SK-N-SH treated with all-trans-retinoic acid at 6 μM for 48 hours (cell line): ENCODE measurements around the gene ARHGAP44.

Source experiments
- ATAC-seq: fragments of 200-7000 bp; cut with Tn5 transposase; 3 replicates; pipeline ENCODE4 v1.9.1; 2020; ENCODE audit warnings: mild to moderate bottlenecking, moderate library complexity
- ARNTL ChIP-seq: fragments of 450-650 bp; formaldehyde crosslinking; IDR thresholded peaks from 2 replicates; pipeline ENCODE4 v1.5.0; 2020; ENCODE audit warnings: low read depth, mild to moderate bottlenecking, moderate library complexity, borderline replicate concordance
- BACH2 ChIP-seq: fragments of 250-450 bp; sonication (Bioruptor Pico); IDR thresholded peaks from 2 replicates; pipeline ENCODE4 v1.9.0; 2021; ENCODE audit warnings: mild to moderate bottlenecking, borderline replicate concordance
- CREB5 ChIP-seq: fragments of 250-450 bp; sonication (Bioruptor Pico); IDR thresholded peaks from 2 replicates; pipeline ENCODE4 v1.5.1; 2020; ENCODE audit warnings: low read depth, mild to moderate bottlenecking, moderate library complexity
- CSDC2 ChIP-seq: fragments of 250-450 bp; sonication (Bioruptor Pico); IDR thresholded peaks from 2 replicates; pipeline ENCODE4 v1.5.0; 2020; ENCODE audit warnings: mild to moderate bottlenecking, moderate library complexity
- CSRNP3 ChIP-seq: fragments of 250-450 bp; sonication (Bioruptor Pico); IDR thresholded peaks from 2 replicates; pipeline ENCODE4 v1.5.1; 2021; ENCODE audit warnings: mild to moderate bottlenecking, moderate library complexity
- ESRRG ChIP-seq: fragments of 250-450 bp; sonication (Bioruptor Pico); IDR thresholded peaks from 2 replicates; pipeline ENCODE4 v1.6.1; 2021; ENCODE audit warnings: mild to moderate bottlenecking
- GLIS3 ChIP-seq: fragments of 250-450 bp; sonication (Bioruptor Pico); IDR thresholded peaks from 2 replicates; pipeline ENCODE4 v1.5.0; 2020; ENCODE audit warnings: mild to moderate bottlenecking, moderate library complexity
- ISL1 ChIP-seq: fragments of 250-450 bp; sonication (Bioruptor Pico); IDR thresholded peaks from 2 replicates; pipeline ENCODE4 v2.1.2; 2022; ENCODE audit warnings: mild to moderate bottlenecking, moderate library complexity
- OSR1 ChIP-seq: fragments of 250-450 bp; sonication (Bioruptor Pico); IDR thresholded peaks from 2 replicates; pipeline ENCODE4 v1.8.0; 2022; ENCODE audit warnings: moderate library complexity, mild to moderate bottlenecking, inconsistent platforms
- POU6F1 ChIP-seq: fragments of 250-450 bp; sonication (Bioruptor Pico); IDR thresholded peaks from 2 replicates; pipeline ENCODE4 v1.8.0; 2021; ENCODE audit warnings: low read depth, mild to moderate bottlenecking, moderate library complexity, borderline replicate concordance
- PPARA ChIP-seq: fragments of 250-450 bp; sonication (Bioruptor Pico); IDR thresholded peaks from 2 replicates; pipeline ENCODE4 v1.5.0; 2020; ENCODE audit warnings: mild to moderate bottlenecking, borderline replicate concordance
- RARB ChIP-seq: fragments of 250-450 bp; sonication (Bioruptor Pico); IDR thresholded peaks from 2 replicates; pipeline ENCODE4 v1.8.0; 2021; ENCODE audit warnings: mild to moderate bottlenecking, moderate library complexity
- SNAI2 ChIP-seq: fragments of 250-450 bp; sonication (Bioruptor Pico); IDR thresholded peaks from 2 replicates; pipeline ENCODE4 v1.5.0; 2020; ENCODE audit warnings: mild to moderate bottlenecking, moderate library complexity
- TCF4 ChIP-seq: fragments of 250-450 bp; sonication (Bioruptor Pico); IDR thresholded peaks from 2 replicates; pipeline ENCODE4 v1.8.0; 2021; ENCODE audit warnings: mild to moderate bottlenecking, moderate library complexity, borderline replicate concordance
- TOX ChIP-seq: fragments of 250-450 bp; sonication (Bioruptor Pico); IDR thresholded peaks from 2 replicates; pipeline ENCODE4 v1.8.0; 2021; ENCODE audit warnings: mild to moderate bottlenecking, moderate library complexity, borderline replicate concordance
- TSHZ2 ChIP-seq: fragments of 250-450 bp; sonication (Bioruptor Pico); IDR thresholded peaks from 2 replicates; pipeline ENCODE4 v1.5.0; 2020; ENCODE audit warnings: mild to moderate bottlenecking, moderate library complexity
- ZC3H10 ChIP-seq: fragments of 250-450 bp; sonication (Bioruptor Pico); IDR thresholded peaks from 2 replicates; pipeline ENCODE4 v1.5.1; 2021; ENCODE audit warnings: mild to moderate bottlenecking, moderate library complexity
- ZFP3 ChIP-seq: fragments of 250-450 bp; sonication (Bioruptor Pico); IDR thresholded peaks from 2 replicates; pipeline ENCODE4 v1.5.0; 2020; ENCODE audit warnings: mild to moderate bottlenecking, moderate library complexity
- ZFP30 ChIP-seq: fragments of 450-650 bp; formaldehyde crosslinking; IDR thresholded peaks from 2 replicates; pipeline ENCODE4 v1.5.0; 2022; ENCODE audit warnings: mild to moderate bottlenecking, moderate library complexity
- ZNF565 ChIP-seq: fragments of 450-650 bp; formaldehyde crosslinking; conservative IDR thresholded peaks from 2 replicates; pipeline ENCODE4 v1.5.0; 2020; ENCODE audit warnings: low read depth, mild to moderate bottlenecking, moderate library complexity
- ZNF8 ChIP-seq: fragments of 450-650 bp; formaldehyde crosslinking; IDR thresholded peaks from 2 replicates; pipeline ENCODE4 v1.5.0; 2020; ENCODE audit warnings: mild to moderate bottlenecking, moderate library complexity

The ARHGAP44 gene

GRCh38 chr17:12940699-12941098 is 151.4 kb downstream of the ARHGAP44 start:
- ATAC-seq, result no peak
- TF ChIP-seq PPARA (CRISPR knock-in tag) (no peak), OSR1 (CRISPR knock-in tag) (no peak), TOX (CRISPR knock-in tag) (no peak), ZFP30 (CRISPR knock-in tag) (no peak), TSHZ2 (CRISPR knock-in tag) (no peak), ZNF8 (CRISPR knock-in tag) (no peak), ZNF565 (CRISPR knock-in tag) (no peak), RARB (CRISPR knock-in tag) (no peak), POU6F1 (CRISPR knock-in tag) (no peak)

- no peak for TF ChIP-seq ZFP3 (CRISPR knock-in tag)
- TF ChIP-seq RARB (CRISPR knock-in tag), result no peak
- TF ChIP-seq ISL1 (CRISPR knock-in tag), result no peak
- no peak for TF ChIP-seq GLIS3 (CRISPR knock-in tag)
- TF ChIP-seq ZFP30 (CRISPR knock-in tag), result no peak
- TF ChIP-seq ESRRG (CRISPR knock-in tag), result no peak
- TF ChIP-seq TCF4 (CRISPR knock-in tag), result no peak
- TF ChIP-seq POU6F1 (CRISPR knock-in tag), result no peak
- TF ChIP-seq BACH2 (CRISPR knock-in tag), result no peak
- TF ChIP-seq TOX (CRISPR knock-in tag), result no peak
- ATAC-seq, result no peak
These were observed 157.7 kb downstream of the ARHGAP44 start for GRCh38 chr17:12947047-12947446.

GRCh38 chr17:12952012-12952411 is 162.7 kb downstream of the ARHGAP44 start:
- no peak for TF ChIP-seq ISL1 (CRISPR knock-in tag)
- TF ChIP-seq ZC3H10 (CRISPR knock-in tag), result no peak
- TF ChIP-seq SNAI2 (CRISPR knock-in tag), result no peak
- no peak for TF ChIP-seq ZFP30 (CRISPR knock-in tag)
- no peak for TF ChIP-seq TSHZ2 (CRISPR knock-in tag)
- no peak for TF ChIP-seq CREB5
- no peak for ATAC-seq

- ATAC-seq, result no peak
- TF ChIP-seq ZNF8 (CRISPR knock-in tag), result no peak
- no peak for TF ChIP-seq OSR1 (CRISPR knock-in tag)
- TF ChIP-seq CSRNP3 (CRISPR knock-in tag), result no peak
- TF ChIP-seq ARNTL, result no peak
- no peak for TF ChIP-seq CSDC2
- no peak for TF ChIP-seq SNAI2 (CRISPR knock-in tag)
- no peak for TF ChIP-seq POU6F1 (CRISPR knock-in tag)
- no peak for TF ChIP-seq TOX (CRISPR knock-in tag)
- TF ChIP-seq ZNF565 (CRISPR knock-in tag), result no peak
- no peak for TF ChIP-seq ZC3H10 (CRISPR knock-in tag)
These were observed 163.9 kb downstream of the ARHGAP44 start for GRCh38 chr17:12953156-12953555.
